ENCODE measurements around the gene BNC2.
"Not testable (repeated sequence)": the region's sequence is repeated elsewhere in the genome, so short reads cannot be mapped to it uniquely, and the experiment has no call there.

The BNC2 gene

GRCh38 chr9:16870596-16871335, at the start of gene BNC2:
Gene BNC2, minus strand, starts transcription at chr9:16870670. Its CDS starts 22 bp downstream, at chr9:16870648.
- no peak for TF ChIP-seq CTCF (IDR thresholded peaks at IDR 0.05; ENCODE audit: low read depth, low read length, missing control alignments)
- no peak within 1 kb of the TSS for H3K4me3 ChIP-seq (ENCODE audit: low read depth, low read length)
- no peak for DNase-seq (ENCODE audit: low read depth)

- no peak for DNase-seq (ENCODE audit: low read depth)
- TF ChIP-seq CTCF (IDR thresholded peaks at IDR 0.05; ENCODE audit: low read depth, low read length, missing control alignments) = no peak
Measured at GRCh38 chr9:16918920-16919319, 48.5 kb upstream of the BNC2 start.

GRCh38 chr9:16915126-16915831, 44.8 kb upstream of the BNC2 start:
- DNase-seq (ENCODE audit: low read depth) = no peak
- TF ChIP-seq CTCF (IDR thresholded peaks at IDR 0.05; ENCODE audit: low read depth, low read length, missing control alignments) = no peak
- H3K4me3 ChIP-seq (ENCODE audit: low read depth, low read length) = no peak overlapping the region

More at GRCh38 chr9:16918920-16919319, 48.5 kb upstream of the BNC2 start:
- H3K4me3 ChIP-seq (ENCODE audit: low read depth, low read length) = no peak overlapping the region

- H3K4me3 ChIP-seq (ENCODE audit: low read depth, low read length) = no peak overlapping the region
- TF ChIP-seq CTCF (IDR thresholded peaks at IDR 0.05; ENCODE audit: low read depth, low read length, missing control alignments) = no peak
- DNase-seq (ENCODE audit: low read depth) = no peak
Measured at GRCh38 chr9:16912197-16912596, 41.7 kb upstream of the BNC2 start.

GRCh38 chr9:16908206-16908605, 37.7 kb upstream of the BNC2 start:
- DNase-seq (ENCODE audit: low read depth); H3K4me3 ChIP-seq (ENCODE audit: low read depth, low read length): not testable (repeated sequence)

- DNase-seq (ENCODE audit: low read depth) = no peak
- no peak for TF ChIP-seq CTCF (IDR thresholded peaks at IDR 0.05; ENCODE audit: low read depth, low read length, missing control alignments)
- H3K4me3 ChIP-seq (ENCODE audit: low read depth, low read length) = no peak overlapping the region
Measured at GRCh38 chr9:16904655-16905054, 34.2 kb upstream of the BNC2 start.

GRCh38 chr9:16901590-16901989, 31.1 kb upstream of the BNC2 start:
- TF ChIP-seq CTCF (IDR thresholded peaks at IDR 0.05; ENCODE audit: low read depth, low read length, missing control alignments) = no peak
- no peak overlapping the region for H3K4me3 ChIP-seq (ENCODE audit: low read depth, low read length)
- DNase-seq (ENCODE audit: low read depth) = no peak
